HG02884 (cell line): ENCODE measurements around the gene GRK3.

Experiments
- ATAC-seq: cut with Tn5 transposase; IDR thresholded peaks from one replicate; pipeline ENCODE4 v1.9.1; 2021; ENCODE audit warnings: mild to moderate bottlenecking, moderate library complexity; ENCODE audit not compliant: unreplicated experiment

GRK3 gene

GRCh38 chr22:25656724-25657123 is 92.2 kb downstream of the GRK3 start:
- ATAC-seq, result no peak

- ATAC-seq, result no peak
Observed at GRCh38 chr22:25658633-25659032, 94.2 kb downstream of the GRK3 start.

- ATAC-seq, result no peak
Observed at GRCh38 chr22:25659413-25659812, 94.9 kb downstream of the GRK3 start.

GRCh38 chr22:25660336-25660735 is 95.9 kb downstream of the GRK3 start:
- ATAC-seq, result no peak

GRCh38 chr22:25661073-25661472 is 96.6 kb downstream of the GRK3 start:
- no peak for ATAC-seq

GRCh38 chr22:25663654-25664053 is 99.2 kb downstream of the GRK3 start:
- no peak for ATAC-seq

- no peak for ATAC-seq
Observed at GRCh38 chr22:25666308-25666707, 101.8 kb downstream of the GRK3 start.

GRCh38 chr22:25668437-25668836 is 104.0 kb downstream of the GRK3 start:
- ATAC-seq, result no peak

GRCh38 chr22:25669253-25670069 is 105.0 kb downstream of the GRK3 start:
- no peak for ATAC-seq

GRCh38 chr22:25670070-25670461 is 105.6 kb downstream of the GRK3 start:
- ATAC-seq, result no peak

GRCh38 chr22:25672289-25673084 is 108.0 kb downstream of the GRK3 start:
- ATAC-seq, result no peak

- ATAC-seq, result no peak
Observed at GRCh38 chr22:25673713-25674112, 109.2 kb downstream of the GRK3 start.

GRCh38 chr22:25677631-25678030 is 113.2 kb downstream of the GRK3 start:
- no peak for ATAC-seq

- ATAC-seq, result no peak
Observed at GRCh38 chr22:25680051-25680450, 115.6 kb downstream of the GRK3 start.

GRCh38 chr22:25680956-25681355 is 116.5 kb downstream of the GRK3 start:
- ATAC-seq, result no peak

GRCh38 chr22:25682109-25682508 is 117.6 kb downstream of the GRK3 start:
- ATAC-seq, result no peak

GRCh38 chr22:25688627-25689026 is 124.2 kb downstream of the GRK3 start:
- ATAC-seq, result no peak

- no peak for ATAC-seq
Observed at GRCh38 chr22:25689631-25690030, 125.2 kb downstream of the GRK3 start.

- no peak for ATAC-seq
Observed at GRCh38 chr22:25690798-25691197, 126.3 kb downstream of the GRK3 start.

- ATAC-seq, result no peak
Observed at GRCh38 chr22:25692397-25693267, 128.2 kb downstream of the GRK3 start.

- ATAC-seq, result no peak
Observed at GRCh38 chr22:25693268-25693565, 128.7 kb downstream of the GRK3 start.
